CD4-positive, alpha-beta T cell treated with Interleukin-6 at 100 ng/mL for 8 hours (primary cell): Measurements from ENCODE around the gene MAGEL2.
"Not testable (repeated sequence)": the region's sequence is repeated elsewhere in the genome, so short reads cannot be mapped to it uniquely, and the experiment has no call there.

Experiments
- DNase-seq: peaks from one replicate; pipeline ENCODE4 v3.0.0-alpha.2; 2020; ENCODE audit warnings: mixed read lengths, low spot score

Gene MAGEL2

GRCh38 chr15:23606226-23606625 is 41.4 kb downstream of the MAGEL2 start:
- no peak for DNase-seq

DNA sequence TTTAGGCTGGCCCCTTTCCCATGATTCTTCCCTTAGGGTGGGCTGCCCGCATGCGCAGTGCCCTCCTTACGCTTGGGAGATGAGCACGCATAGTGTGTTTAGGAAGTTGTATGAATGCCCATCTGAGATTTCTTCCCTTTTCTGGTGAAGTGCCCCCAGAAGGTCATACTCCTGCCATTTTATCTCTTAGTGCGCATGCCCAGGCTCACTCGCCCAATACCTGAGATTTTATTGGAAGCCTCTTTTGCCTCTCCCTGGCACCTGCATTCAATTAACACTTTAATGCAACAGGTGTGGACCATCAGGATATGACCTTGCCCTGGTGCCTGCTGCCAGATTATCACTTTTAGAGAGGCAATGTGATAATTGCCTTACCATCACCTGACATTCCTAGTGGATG is 45.5 kb downstream of the MAGEL2 start:
- DNase-seq, result no peak

GRCh38 chr15:23599053-23599452 is 48.6 kb downstream of the MAGEL2 start:
- DNase-seq, result no peak

DNA sequence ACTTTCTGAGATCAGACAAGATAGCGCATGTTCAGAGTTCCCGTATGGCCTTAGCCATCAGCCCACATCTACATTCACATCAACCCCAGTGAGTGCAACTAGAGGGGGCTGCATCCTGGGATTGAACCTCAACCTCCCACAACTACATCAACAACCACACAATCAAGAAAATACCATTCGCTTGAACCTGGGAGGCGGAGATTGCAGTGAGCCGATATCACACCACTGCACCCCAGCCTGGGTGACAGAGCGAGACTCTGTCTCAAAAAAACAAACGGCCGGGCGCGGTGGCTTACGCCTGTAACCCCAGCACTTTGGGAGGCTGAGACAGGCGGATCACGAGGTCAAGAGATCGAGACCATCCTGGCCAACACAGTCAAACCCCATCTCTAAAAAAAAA is 50.4 kb downstream of the MAGEL2 start:
- DNase-seq, result not testable (repeated sequence)

GRCh38 chr15:23596736-23597135 is 50.9 kb downstream of the MAGEL2 start:
- DNase-seq, result no peak

GRCh38 chr15:23595368-23595767 is 52.3 kb downstream of the MAGEL2 start:
- DNase-seq, result no peak

GRCh38 chr15:23594252-23594770 is 53.4 kb downstream of the MAGEL2 start:
- no peak for DNase-seq
